Measurements from ENCODE around the gene NTF3.

GRCh38 chr12:5429741-5430557 is 2.0 kb upstream of the NTF3 start:
- TF ChIP-seq, protein P1, sequence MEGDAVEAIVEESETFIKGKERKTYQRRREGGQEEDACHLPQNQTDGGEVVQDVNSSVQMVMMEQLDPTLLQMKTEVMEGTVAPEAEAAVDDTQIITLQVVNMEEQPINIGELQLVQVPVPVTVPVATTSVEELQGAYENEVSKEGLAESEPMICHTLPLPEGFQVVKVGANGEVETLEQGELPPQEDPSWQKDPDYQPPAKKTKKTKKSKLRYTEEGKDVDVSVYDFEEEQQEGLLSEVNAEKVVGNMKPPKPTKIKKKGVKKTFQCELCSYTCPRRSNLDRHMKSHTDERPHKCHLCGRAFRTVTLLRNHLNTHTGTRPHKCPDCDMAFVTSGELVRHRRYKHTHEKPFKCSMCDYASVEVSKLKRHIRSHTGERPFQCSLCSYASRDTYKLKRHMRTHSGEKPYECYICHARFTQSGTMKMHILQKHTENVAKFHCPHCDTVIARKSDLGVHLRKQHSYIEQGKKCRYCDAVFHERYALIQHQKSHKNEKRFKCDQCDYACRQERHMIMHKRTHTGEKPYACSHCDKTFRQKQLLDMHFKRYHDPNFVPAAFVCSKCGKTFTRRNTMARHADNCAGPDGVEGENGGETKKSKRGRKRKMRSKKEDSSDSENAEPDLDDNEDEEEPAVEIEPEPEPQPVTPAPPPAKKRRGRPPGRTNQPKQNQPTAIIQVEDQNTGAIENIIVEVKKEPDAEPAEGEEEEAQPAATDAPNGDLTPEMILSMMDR (IDR thresholded peaks at IDR 0.05), result no peak
- TF ChIP-seq SIN3A (IDR thresholded peaks at IDR 0.05; ENCODE audit: borderline replicate concordance, insufficient read depth, low read depth, low read length), result no peak

Data from Panc1 (cell line).